Germinal center (tissue), 1 donor: ENCODE measurements around the gene MAPKAP1.

ENCODE experiments used
- DNase-seq: peaks from one replicate; pipeline ENCODE4 v3.0.0; 2012; ENCODE audit warnings: mixed read lengths, low spot score

Gene MAPKAP1

DNA sequence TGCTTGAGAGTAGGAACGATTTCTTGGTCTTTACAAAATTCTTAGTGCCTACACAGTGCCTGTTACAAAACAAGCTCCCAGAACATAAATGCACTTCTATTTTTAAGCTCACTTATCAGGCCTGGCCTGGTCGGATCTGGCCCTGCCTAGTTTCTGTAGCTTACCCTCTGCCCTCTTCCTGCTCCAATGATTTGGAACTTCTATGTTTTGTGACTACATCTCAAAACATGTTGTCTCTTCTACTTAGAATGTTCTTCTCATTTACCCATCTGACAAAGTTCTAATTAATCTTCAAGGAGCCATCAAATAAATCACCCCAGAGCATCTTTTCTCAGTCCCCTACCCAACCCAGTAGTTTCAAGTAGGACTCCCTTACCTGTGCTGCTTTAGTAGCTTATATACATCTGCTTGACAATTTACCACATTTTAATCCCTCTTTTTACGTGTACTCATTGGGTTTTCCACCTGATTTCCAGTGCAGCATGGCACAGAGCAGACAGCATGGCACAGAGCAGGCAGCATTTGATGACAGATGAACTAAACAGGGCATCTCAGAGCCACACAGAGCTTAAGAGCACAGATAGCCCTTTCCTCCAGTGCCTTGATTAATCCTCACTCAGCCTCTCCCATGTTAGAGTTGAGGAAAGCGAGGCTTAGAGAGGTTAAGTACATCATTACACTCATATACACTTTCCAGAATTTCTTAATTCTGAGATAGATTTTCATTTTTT lies 171.9 kb downstream of the MAPKAP1 start:
- no peak for DNase-seq

DNA sequence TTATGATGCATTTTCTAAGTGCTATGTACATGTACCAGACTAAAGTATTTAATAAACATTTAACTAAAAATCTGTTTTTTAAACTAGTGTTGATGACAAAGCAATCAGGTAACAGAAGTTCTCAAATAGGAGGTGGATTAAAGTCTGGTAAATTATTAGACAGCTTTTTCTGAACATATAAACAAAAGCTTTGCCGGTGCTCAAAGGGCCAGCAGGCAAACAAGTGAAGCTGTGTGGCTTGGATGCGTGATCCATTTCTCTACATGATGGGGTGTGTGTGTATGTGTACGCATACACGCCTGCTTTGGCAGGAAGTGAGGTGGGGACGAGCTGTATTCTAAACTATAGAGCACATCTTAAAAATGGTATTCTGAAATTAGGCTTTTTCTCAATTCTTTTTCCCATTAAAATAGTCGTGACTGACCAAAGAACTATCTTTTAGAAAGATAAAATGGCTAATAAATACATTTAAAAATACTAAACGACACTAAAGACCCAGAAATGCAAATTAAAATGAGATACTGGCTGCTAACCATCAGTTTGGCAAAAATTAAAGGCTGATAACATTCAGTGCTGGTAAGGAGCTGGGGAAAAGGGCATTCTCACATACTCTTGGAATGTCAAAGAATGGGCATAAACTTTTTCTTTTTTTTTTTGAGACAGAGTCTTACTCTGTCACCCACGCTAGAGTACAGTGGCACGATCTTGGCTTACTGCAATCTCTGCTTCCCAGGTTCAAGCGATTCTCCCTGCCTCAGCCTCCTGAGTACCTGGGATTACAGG lies 174.0 kb downstream of the MAPKAP1 start:
- no peak for DNase-seq

DNA sequence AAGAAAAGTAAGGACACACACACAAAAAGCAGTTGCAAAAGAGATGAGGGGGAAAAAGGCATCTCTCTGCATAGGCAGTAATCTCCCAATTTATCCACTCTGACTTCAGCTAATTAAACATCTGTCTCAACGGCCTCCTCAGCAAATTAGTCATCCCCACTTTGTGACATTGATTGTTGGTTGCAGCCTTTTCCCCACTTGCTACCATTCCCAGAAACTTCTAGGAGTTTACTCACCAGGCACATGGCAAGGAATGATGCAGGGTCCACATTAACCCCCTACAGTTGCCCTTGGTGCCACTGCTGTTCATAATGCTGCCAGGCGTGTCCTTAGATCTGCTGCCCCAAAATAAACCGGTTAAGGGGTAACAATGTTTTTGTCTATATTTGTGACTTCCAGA lies 174.6 kb downstream of the MAPKAP1 start:
- DNase-seq, result no peak

DNA sequence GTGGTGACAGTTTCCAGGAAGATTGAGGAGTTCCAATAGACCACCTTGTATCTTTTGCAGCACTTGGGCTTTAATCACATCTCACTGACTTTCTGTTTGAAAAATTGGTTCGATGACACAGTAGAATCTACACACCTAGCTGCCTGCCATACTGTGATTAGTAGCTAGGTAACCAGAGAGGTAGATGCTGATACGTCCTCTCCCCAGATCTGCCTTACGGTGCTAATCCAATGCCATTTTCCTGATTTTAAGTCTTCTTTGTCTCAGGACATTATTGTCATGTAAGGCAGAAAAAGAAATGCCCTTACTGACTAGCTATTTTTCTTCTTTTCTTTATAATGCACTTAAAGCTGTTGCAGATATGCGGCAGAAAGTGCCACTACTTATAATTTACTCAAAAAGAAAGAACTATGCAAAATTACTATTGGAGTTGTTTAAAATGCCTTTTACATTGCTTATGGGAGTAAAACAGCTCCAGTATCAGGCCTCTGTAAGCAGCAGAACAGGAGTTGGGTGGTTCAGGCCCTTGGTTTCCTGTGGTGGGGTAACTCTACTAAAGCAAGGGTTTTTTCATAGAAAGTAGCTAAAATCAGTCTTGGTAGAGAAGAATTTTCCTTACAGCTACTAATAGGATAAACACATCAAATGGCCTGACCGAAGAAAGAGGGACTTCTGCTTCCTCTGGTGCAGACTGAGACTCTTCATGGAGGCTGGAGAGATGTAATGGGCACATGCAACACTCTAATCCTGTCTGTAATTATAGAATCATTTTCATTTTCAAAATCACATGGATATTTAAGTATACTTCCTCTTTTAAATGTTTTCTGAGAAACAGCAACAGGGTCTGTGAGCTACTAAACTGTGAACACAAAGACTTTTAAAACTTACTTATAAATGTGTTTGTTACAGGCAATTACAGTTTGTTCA lies 177.2 kb downstream of the MAPKAP1 start:
- DNase-seq, result peak; percentile 33

DNA sequence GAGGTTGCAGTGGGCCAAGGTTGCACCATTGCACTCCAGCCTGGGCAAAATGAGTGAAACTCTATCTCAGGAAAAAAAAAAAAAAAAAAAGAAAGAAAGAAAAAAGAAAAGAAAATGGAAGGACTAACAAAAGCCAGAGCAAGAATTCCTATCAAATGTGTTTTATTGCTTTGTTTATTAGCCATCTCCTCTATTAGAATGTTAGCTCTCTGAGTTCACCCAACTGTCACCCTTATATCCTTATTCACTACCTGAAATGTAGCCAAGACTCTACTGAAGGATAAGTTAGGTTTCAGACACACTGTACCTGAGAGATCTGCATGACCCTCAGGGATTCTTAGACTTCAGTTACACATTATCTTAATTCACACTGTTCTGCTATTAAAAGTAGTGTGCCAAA lies 177.9 kb downstream of the MAPKAP1 start:
- DNase-seq, result no peak

DNA sequence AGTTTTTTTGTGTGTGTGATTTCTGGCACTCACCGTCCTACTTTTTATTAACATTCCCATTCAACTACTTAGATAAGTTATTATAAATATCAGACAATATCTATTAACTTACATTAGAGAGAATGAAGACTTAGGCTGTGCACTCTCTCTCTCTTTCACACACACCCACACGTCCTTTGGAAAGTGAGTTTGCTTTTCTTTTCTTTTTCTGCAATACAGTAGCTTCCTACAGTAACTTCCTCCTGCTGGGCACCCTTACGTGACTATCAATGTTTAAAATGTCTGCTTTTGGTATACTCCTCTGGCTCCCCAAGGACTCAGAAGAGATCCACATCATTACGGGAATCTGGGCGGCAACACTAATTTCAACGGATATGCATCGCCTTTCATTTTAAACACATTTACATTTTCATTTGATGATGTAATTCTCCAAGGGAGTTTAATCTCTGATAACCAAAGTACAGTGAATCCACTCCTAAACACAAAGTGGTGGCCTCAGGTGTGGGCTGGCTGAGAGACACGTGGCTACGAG lies 179.5 kb downstream of the MAPKAP1 start:
- DNase-seq, result no peak

DNA sequence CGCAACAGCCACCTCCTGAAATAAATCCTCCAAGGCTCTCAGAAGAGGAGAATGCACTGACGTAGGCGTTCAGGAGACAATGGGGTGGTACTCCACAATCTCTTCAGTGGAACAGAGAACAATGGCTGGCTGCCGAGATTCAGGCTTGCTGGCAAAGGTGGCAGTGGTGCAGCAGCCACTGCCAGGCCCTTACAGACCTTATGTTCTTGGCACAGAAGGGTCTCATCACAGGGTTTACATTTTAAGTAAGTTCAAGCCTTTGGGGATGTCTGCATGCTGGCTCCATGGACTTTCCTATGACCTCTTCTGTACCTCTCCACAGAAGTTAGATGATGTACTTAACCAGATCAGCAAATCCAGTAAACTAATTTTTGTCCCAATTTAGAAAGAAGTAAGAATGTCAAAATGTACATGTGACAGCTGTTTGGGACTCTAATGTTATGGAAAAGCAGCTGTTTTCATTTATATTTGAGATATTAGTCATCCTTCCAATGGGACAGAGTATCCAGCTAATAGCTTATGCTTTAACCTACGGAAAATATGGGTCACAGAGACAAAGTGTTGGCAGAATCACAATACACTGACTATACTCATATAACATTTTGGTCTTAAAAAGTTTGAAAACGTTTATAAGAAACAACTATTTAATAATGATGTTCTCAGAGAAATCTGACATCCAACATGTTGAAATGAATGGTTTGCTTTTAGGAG lies 180.9 kb downstream of the MAPKAP1 start:
- no peak for DNase-seq

DNA sequence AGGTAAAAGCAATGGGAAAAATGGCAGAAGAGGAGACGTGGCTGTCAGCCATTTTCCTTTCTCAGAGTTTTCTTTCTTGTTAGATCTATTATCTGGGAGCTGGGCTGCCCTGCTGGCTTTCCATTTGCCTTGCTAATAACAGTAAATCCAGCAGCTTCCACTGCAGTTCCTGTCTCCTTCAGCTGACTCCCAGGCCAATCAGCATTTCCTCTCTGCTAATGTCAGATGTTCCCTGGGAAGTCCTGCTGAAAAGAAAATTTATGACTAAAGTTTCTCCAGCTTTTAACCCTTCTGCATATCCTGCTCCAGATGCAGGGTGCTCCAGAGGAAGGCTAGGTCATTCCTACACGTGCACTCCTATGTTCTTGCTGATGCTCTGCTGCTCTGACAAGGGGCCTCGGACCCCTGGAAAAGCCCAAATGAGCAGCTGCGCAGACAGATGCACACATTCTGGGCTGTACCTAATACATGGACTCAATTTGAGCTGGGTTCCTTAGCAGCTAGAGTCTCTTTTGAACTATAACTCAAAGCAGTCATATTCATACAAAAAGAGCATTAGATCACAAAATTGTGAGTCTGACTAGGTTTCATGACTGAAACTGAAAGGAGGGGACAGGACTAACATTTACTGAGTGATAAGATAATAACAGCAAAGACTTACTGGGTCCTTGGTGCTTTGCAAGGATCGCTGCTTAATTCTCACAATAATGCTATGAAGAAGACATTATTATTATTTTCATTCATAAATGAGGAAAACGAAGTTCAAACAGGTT lies 182.2 kb downstream of the MAPKAP1 start:
- no peak for DNase-seq

DNA sequence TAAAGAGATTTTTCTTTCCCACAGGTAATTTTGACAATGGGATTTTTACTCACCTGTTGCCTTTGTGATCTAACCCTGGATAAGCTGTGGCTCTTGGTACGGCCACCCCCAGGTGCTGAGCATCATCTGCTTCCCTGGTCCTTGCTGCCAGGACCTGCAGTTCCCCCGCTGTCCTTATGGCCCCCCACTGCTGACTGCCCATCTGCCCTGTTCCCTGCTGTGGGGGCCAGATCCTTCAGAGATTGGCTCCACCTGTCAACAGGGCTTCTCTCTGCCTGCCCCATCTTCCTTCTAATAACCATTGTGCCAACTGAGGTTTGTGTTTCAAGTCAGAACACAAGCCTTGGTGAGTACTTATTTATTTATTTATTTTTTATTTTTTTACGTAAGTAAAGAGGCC lies 183.3 kb downstream of the MAPKAP1 start:
- no peak for DNase-seq

DNA sequence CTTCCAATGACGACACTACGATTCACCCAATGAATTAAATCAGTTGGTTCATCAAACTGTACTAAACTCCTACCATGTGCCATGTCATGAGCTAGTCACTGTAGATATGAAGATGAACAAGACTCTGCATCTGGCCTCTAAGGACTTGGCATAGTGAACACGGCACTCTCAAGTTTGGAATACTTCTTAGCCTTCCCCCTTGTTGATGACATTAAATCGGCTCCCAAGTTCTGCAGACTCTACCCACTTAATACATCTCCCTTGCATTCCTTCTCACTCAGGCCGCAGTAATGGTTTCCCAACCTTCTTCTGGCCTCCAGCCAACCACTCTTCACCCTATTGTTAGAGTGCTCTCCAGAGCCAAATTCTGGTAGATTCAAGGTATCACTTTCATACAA lies 184.7 kb downstream of the MAPKAP1 start:
- DNase-seq, result no peak

DNA sequence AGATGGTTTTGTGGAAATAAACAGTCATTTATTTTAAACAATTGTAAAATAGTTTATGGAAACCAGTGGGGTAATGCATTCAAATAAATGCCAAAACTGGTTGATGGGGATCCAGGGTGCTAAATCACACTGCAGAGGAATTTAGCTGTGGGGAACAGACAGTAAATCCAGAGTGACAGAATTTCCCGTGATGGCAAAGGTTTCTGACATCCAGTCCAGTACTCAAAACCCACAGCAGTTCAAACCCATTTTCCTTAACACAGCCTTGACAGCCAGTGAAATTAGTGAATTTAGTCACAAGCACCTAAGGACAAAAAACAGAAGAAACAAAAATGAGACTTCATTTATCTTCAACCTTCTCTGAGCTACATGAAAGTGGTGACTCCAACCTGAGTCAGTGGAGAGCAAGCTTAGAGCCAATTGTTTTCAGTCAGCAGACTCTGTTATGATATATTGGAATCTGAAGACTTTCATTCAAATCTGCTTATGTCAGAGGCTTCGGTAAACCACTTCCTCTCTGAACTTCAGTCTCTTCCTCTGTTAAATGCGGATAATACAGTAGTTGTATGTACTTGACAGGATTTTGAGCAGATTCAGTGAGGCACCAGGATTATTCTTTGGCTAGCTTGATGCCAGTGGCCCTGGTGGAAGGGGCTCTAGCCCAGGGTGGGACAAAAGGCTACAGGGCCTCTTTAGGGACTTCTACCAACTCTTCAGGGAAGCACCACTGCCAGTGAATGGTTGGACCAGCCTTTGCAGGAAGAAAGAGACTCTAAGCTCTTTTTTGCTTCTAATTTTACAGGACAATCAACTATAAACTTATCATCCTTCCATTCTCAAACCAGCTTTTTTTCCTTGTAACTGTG lies 185.3 kb downstream of the MAPKAP1 start:
- no peak for DNase-seq

DNA sequence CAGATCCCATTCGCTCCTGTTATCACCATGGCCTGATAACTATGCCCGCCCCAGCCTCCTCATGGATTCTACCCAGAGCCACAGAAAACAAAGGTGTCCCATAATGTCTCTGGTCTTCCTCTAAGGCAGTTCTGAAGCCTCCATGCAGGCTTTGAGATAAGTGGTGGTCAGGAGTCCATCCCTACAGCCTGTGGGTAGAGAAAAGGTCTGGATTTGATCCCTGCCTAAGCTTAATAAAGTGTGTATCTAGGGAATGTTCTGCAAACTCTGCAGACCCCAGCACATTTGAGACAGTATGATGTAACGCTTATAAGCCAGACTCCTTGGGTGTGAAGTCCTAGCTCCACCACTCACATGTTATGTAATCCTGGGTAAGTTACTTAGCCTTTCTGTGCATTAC lies 187.3 kb downstream of the MAPKAP1 start:
- no peak for DNase-seq

DNA sequence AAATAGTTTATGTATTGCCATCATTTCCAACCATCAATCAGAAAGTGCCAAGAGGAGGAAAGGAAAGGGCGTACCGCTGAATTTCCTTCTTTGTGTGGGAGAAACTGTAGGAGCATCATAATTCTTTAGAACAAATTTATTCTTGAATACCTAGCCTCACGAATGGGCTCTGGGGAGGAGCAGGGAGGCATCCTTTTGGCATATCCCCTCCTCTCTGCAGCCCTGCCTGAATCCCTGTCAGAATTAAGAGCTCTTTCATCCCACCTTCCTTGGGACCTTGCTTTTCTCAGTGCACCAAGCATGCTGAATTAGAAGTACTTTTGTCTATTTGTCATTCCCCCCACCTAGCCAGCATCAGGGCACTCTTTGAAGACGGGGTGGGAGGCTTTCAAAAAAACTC lies 189.4 kb downstream of the MAPKAP1 start:
- no peak for DNase-seq

DNA sequence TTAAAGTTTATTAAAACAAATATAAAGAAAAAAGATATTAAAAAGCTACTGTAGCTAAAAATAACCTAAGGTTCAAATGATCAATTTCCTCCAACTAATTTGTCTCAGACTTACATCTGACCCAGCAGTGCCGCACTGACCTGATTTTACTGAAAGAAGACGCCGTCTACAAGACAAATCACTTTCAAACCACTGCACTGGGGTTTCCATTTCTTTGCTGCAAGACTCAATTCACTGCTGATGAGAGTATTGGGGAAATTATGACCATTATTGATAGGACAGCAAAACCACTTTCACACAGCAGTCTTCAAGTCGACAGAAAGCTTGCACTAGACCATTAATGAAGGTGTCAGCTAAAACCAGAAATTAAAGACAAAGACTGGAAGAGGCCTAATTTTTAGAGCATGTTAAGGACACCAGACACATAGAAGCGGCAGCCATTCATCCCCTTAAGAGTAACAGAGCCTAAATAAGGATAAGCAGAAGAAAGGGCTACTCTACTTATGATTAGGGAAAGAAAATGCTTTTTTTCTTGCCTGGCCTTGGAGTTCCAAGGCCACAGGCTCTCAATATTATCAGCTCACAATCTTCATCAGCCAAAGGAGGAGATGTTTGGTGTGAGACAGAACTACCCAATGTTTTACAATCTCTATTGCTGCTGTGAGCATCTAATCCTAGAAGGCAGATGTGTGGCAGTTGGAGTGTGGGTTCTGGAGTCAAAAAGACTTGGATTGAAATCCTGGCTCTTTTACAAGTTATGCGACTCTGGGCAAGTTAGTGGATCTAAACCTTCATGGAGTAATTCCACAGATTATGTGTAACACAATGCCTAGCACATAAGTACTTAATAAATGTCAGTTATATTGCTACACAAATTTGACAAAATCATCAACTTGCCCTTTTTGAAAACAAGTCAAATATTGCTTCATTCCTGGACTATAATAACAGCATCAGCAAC lies 190.7 kb downstream of the MAPKAP1 start:
- no peak for DNase-seq

DNA sequence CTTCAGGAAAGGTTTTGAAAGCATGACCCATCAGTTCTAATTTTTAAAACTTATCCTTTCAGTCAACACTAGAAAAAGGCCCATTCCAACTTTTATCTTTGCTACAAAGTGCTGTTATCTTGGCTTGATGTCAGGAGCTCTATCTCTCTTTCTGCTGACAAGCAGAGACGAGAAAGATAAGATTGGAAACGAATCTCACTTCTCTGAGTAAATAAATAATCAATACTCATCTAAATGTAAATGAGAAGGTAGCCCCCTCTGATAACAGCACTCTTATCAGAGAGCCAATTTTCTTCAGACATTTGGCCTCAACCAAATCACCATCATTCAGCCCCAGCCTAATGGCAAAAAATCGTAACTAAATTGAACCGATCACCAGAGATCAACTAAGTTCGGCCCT lies 191.7 kb downstream of the MAPKAP1 start:
- no peak for DNase-seq

DNA sequence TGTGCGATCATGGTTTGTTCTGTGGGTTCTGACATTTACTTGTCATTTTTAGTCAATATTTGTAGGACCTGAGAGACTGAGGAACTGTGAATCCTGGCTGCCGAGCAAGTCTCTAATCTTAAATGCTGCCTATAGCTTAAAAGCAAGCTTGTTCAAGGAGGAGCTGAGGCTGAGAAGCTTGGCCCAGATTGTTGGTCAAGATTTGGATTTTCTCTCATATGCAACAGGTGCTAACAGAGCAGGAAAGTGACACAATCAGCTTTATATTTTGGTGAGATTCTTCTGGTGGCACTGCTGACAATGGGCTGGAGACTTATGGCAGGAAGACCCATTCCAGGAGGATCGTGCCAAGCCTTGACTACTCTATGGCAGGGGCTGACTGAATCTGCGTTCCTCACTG lies 192.5 kb downstream of the MAPKAP1 start:
- DNase-seq, result no peak

DNA sequence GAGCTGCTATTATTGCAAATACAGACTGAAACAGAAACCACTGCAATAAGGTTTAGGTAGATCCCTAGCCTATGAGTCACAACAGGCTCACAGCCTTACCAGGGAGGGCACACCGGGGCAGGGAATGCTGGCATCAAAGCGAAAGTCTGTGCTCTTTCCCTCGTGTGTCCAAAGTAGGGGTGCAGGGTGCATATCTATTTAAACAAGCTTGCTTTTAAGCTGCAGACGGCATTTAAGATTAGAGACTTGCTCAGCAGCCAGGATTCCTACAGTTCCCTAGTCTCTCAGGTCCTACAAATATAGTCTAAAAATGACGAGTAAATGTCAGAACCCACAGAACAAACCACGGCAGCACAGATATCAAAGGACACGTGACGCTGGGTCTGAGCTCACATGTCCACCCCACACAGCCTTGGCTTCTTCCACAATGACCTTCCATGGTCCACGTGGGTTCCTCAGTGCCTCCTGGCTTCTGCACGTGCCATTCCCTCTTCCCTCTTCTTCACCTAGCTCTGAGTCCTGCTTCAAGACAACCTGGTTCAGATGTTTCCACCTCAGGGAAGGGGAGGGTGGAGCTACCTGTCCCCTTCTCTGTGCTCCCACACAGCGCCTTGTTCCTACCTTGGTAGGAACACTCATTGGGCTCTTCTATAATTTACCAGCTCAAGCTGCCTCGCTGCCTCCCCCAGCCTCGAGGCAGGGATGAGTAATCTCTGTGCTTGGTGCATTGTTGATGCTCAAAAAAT lies 193.2 kb downstream of the MAPKAP1 start:
- DNase-seq, result no peak

DNA sequence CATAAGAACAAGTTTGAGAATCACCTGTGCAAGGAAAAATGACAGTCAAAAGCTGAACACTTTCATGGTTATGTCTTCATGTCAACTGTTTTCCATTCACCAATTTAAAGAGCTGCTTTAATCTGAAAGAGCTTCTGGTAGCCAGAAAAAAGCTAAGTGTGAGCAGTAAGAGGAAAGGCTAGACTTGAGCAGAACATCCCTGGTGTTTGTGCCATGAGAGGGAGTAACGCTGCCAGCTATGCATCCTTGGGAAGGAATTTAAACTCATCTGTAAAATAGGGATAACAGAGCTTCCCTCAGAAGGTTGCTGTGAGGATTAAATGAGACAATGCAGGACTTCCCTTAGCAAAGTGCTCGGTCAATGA lies 193.7 kb downstream of the MAPKAP1 start:
- no peak for DNase-seq
